ENCODE results near the gene LRRTM3.

The LRRTM3 gene

GRCh38 chr10:67140641-67141040 lies 214.8 kb downstream of the LRRTM3 start:
- FAIRE-seq, result no peak

GRCh38 chr10:67141300-67141699 lies 215.5 kb downstream of the LRRTM3 start:
- FAIRE-seq, result no peak

GRCh38 chr10:67144530-67144929 lies 218.7 kb downstream of the LRRTM3 start:
- no peak for FAIRE-seq

Measured in endometrium (tissue), 2 donors.